Keratinocyte (primary cell): ENCODE results near the gene GPD1. TPM values are rescaled to one million over a fixed set of nuclear protein-coding genes. Genes with fewer than 3 reads are reported as not detected.

ENCODE experiments used
- DNase-seq: peaks from one replicate; pipeline ENCODE4 v3.0.0-alpha.2; 2011; ENCODE audit warnings: low read depth, missing footprints, low spot score
- FAIRE-seq: peaks from 2 replicates; lab custom pipeline; 2011; peaks lifted over from hg19 to GRCh38; lab: Jason Lieb, UNC
- H2AFZ ChIP-seq: 2 replicates; pipeline ENCODE4 v1.6.0; 2012; ENCODE audit warnings: low read length, control low read depth, inconsistent platforms; ENCODE audit not compliant: control insufficient read depth
- H3K27ac ChIP-seq: 2 replicates; pipeline ENCODE4 v1.5.1; 2011; ENCODE audit warnings: low read length; ENCODE audit not compliant: control insufficient read depth, insufficient read depth
- H3K27me3 ChIP-seq: 3 replicates; pipeline ENCODE4 v1.6.0; 2011; ENCODE audit warnings: low read length; ENCODE audit not compliant: control insufficient read depth, insufficient read depth; ENCODE audit errors: extremely low read depth
- H3K36me3 ChIP-seq, 2 experiments: 2 replicates in 1 of 2; 3 replicates in 1 of 2; pipeline ENCODE4 v1.5.1; 2011; ENCODE audit warnings: low read length in 2 of 2, mild to moderate bottlenecking in 1 of 2; ENCODE audit not compliant: control insufficient read depth in 2 of 2, insufficient read depth in 2 of 2; ENCODE audit errors: extremely low read depth in 1 of 2
- H3K4me1 ChIP-seq: 3 replicates; pipeline ENCODE4 v1.5.1; 2011; ENCODE audit warnings: low read length; ENCODE audit not compliant: control insufficient read depth, insufficient read depth; ENCODE audit errors: extremely low read depth
- H3K4me2 ChIP-seq: 3 replicates; pipeline ENCODE4 v1.6.0; 2011; ENCODE audit warnings: low read depth, low read length; ENCODE audit not compliant: control insufficient read depth, insufficient read depth; ENCODE audit errors: extremely low read depth
- H3K4me3 ChIP-seq, 3 experiments: fragments of 200-600 bp in 1 of 3; sonication (generic) in 1 of 3; 2 replicates in 2 of 3; 3 replicates in 1 of 3; pipeline ENCODE4 v1.5.1; 2011 to 2016; ENCODE audit warnings: low read length in 3 of 3, mild to moderate bottlenecking in 3 of 3, control low read depth in 2 of 3, inconsistent platforms in 1 of 3, low read depth in 1 of 3, mixed read lengths in 1 of 3, mixed run types in 1 of 3, moderate library complexity in 1 of 3; ENCODE audit not compliant: control insufficient read depth in 2 of 3, insufficient read depth in 2 of 3; ENCODE audit errors: extremely low read depth in 1 of 3
- H3K79me2 ChIP-seq: 2 replicates; pipeline ENCODE4 v1.6.0; 2012; ENCODE audit warnings: low read length; ENCODE audit not compliant: control insufficient read depth, insufficient read depth
- H3K9ac ChIP-seq: 3 replicates; pipeline ENCODE4 v1.6.0; 2011; ENCODE audit warnings: low read length; ENCODE audit not compliant: control insufficient read depth, insufficient read depth; ENCODE audit errors: extremely low read depth
- H3K9me1 ChIP-seq: 3 replicates; pipeline ENCODE4 v1.6.0; 2011; ENCODE audit warnings: low read length; ENCODE audit not compliant: control insufficient read depth, insufficient read depth; ENCODE audit errors: extremely low read depth
- H3K9me3 ChIP-seq: 2 replicates; pipeline ENCODE4 v1.5.1; 2012; ENCODE audit warnings: low read depth, low read length; ENCODE audit not compliant: control insufficient read depth
- H4K20me1 ChIP-seq: 3 replicates; pipeline ENCODE4 v1.6.0; 2011; ENCODE audit warnings: low read length; ENCODE audit not compliant: control insufficient read depth, insufficient read depth; ENCODE audit errors: extremely low read depth
- EZH2 ChIP-seq: IDR thresholded peaks from one replicate; pipeline ENCODE4 v1.6.1; 2012; ENCODE audit warnings: inconsistent platforms, mild to moderate bottlenecking, low read length, moderate library complexity
- dilution Hi-C: fragments of 300-500 bp; cut with MboI; formaldehyde crosslinking; loops from one replicate; pipeline ENCODE4 v1.7.0; 2020; ENCODE audit warnings: low sequenced_read_pairs; ENCODE audit not compliant: extremely low pct_ligation_motif_present
- polyA plus RNA-seq, 5 experiments: library from polyadenylated mRNA; depleted of rRNA in 3 of 5; stranded (reverse) in 3 of 5; stranded (forward) in 1 of 5; unstranded in 1 of 5; fragments of >200 nt; gene quantifications; 1 replicate in 1 of 5; 2 replicates in 3 of 5; 3 replicates in 1 of 5; pipeline versions ENCODE4 v1.2.1 to v1.2.3, GENCODE V29; 2011 to 2012; ENCODE audit warnings: missing spikeins in 2 of 5, low read depth in 1 of 5, low replicate concordance in 1 of 5
- TF ChIP-seq, protein P1 (sequence below), 3 experiments: IDR thresholded peaks in 1 of 3; conservative IDR thresholded peaks in 1 of 3; optimal IDR thresholded peaks in 1 of 3; 2 replicates in 2 of 3; 3 replicates in 1 of 3; pipeline versions ENCODE3 to v1.5.1; 2011; ENCODE audit warnings: low read length in 3 of 3, mild to moderate bottlenecking in 3 of 3, moderate library complexity in 2 of 3, control low read depth in 1 of 3, inconsistent platforms in 1 of 3; ENCODE audit not compliant: insufficient read depth in 2 of 3; ENCODE audit errors: extremely low read depth in 1 of 3

GPD1 gene
- polyA plus RNA-seq, 1 donor (not counting 4 experiments of a cell fraction or from before 2014, with no cell fraction given), result 0.13 TPM

DNA sequence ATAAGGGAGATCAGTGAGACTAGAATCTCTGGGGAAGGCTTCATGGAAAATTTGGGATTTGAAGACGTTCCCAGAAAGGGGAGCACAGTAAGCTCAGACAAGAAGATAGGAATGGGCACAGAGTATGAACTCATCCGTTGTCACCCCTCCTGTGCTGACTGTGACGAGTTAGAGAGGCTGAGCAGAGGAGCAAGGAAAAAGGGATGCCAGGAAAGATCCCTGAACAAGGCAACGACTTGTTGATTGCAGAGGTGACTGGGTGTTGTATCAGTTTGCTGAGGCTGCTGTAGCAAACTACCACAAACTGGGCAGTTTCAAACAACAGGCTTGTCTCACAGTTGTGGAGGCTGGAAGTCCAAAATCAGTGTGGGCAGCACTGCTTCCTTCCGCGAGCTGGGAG is 5.9 kb upstream of the GPD1 start:
- H3K4me3 ChIP-seq, result no peak overlapping the region
- no peak overlapping the region for H3K9ac ChIP-seq
- H3K79me2 ChIP-seq, result no peaks in the 10 kb centered on the region
- no peaks in the 10 kb centered on the region for H3K9me3 ChIP-seq
- dilution Hi-C loops, result no loop called here
- no peak overlapping the region for H3K4me2 ChIP-seq
- H3K27ac ChIP-seq, result no peak overlapping the region
- H3K36me3 ChIP-seq, result peaks cover 47 to 67% of the 10 kb centered on the region in 2 experiments
- peaks cover 13% of the 10 kb centered on the region for H3K4me1 ChIP-seq
- TF ChIP-seq, protein P1, sequence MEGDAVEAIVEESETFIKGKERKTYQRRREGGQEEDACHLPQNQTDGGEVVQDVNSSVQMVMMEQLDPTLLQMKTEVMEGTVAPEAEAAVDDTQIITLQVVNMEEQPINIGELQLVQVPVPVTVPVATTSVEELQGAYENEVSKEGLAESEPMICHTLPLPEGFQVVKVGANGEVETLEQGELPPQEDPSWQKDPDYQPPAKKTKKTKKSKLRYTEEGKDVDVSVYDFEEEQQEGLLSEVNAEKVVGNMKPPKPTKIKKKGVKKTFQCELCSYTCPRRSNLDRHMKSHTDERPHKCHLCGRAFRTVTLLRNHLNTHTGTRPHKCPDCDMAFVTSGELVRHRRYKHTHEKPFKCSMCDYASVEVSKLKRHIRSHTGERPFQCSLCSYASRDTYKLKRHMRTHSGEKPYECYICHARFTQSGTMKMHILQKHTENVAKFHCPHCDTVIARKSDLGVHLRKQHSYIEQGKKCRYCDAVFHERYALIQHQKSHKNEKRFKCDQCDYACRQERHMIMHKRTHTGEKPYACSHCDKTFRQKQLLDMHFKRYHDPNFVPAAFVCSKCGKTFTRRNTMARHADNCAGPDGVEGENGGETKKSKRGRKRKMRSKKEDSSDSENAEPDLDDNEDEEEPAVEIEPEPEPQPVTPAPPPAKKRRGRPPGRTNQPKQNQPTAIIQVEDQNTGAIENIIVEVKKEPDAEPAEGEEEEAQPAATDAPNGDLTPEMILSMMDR (optimal IDR thresholded peaks at IDR 0.05 in 1 of 3, IDR thresholded peaks at IDR 0.05 in 1 of 3, conservative IDR thresholded peaks at IDR 0.05 in 1 of 3; ENCODE audit: extremely low read depth in 1 of 3, insufficient read depth in 2 of 3, low read length in 3 of 3), result no peak
- TF ChIP-seq EZH2, result no peak
- H2AFZ ChIP-seq, result no peak overlapping the region
- no peaks in the 10 kb centered on the region for H3K9me1 ChIP-seq
- H4K20me1 ChIP-seq, result no peaks in the 10 kb centered on the region
- FAIRE-seq (no peak), DNase-seq (no peak)
- H3K27me3 ChIP-seq, result no peaks in the 10 kb centered on the region

DNA sequence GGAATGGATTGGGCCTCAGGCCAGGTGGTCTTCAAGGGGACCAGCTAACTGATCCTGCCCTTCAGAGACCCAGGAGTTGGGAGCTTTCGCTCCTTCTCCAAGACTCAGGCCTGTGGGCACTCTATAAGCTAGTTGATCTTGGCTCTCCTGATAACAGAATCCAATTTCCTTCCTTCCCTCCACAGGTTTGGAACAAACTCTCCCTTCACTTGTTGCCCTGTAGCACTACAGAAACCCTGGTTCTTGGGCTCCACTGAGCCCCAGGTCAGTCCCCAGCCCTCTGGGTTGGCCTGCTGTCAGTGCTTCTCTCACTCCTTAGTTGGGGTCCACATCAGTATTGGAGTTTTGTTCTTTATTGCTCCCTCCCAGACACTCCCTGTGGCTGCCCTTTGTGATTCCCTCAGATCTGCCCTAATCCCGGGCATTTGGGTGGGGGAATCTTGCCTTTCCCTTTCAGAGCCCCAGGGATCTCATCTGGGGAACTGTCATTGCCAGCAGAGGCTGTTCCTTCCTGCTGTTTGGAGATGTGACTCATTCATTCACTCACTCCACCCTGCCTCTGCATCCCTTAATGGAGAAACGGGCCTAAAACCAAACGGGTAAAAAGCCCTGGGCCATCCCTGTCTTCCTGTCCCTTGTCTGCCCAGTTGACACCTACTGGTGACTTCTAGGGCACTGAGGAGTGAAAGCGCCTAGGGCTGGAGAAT is 4.4 kb upstream of the GPD1 start:
- Histone ChIP-seq H3K4me3 (no peak overlapping the region), H3K79me2 (no peaks in the 10 kb centered on the region), H3K27me3 (no peaks in the 10 kb centered on the region), H3K9me1 (no peaks in the 10 kb centered on the region), H3K27ac (no peak overlapping the region), H3K4me2 (no peak overlapping the region), H3K4me1 (peaks cover 18% of the 10 kb centered on the region), H3K9ac (no peak overlapping the region), H2AFZ (no peak overlapping the region), H4K20me1 (no peaks in the 10 kb centered on the region), H3K36me3 (peaks cover 40 to 53% of the 10 kb centered on the region in 2 experiments), H3K9me3 (no peaks in the 10 kb centered on the region)
- no peak for TF ChIP-seq EZH2
- TF ChIP-seq, protein P1 (optimal IDR thresholded peaks at IDR 0.05 in 1 of 3, IDR thresholded peaks at IDR 0.05 in 1 of 3, conservative IDR thresholded peaks at IDR 0.05 in 1 of 3; ENCODE audit: extremely low read depth in 1 of 3, insufficient read depth in 2 of 3, low read length in 3 of 3), result no peak
- FAIRE-seq (peak; percentile 78), DNase-seq (no peak)
- dilution Hi-C loops, result no loop called here
